Pancreas (tissue), 10 donors: ENCODE results near the gene ALCAM. TPM values are rescaled to one million over a fixed set of nuclear protein-coding genes. Genes with fewer than 3 reads are reported as not detected.

Source experiments
- ATAC-seq, 4 donors: fragments of 200-7000 bp; cut with Tn5 transposase; one replicate each; pipeline versions ENCODE4 v1.8.0 to v1.9.1; 2020; ENCODE audit warnings: mild to moderate bottlenecking in 4 of 4, moderate library complexity in 4 of 4
- DNase-seq, 6 donors: peaks; one replicate each; pipeline ENCODE4 v3.0.0-alpha.2; 2020
- FAIRE-seq: peaks from 2 replicates; lab custom pipeline; 2012; peaks lifted over from hg19 to GRCh38; lab: Jason Lieb, UNC
- H3K27ac ChIP-seq, 4 donors: fragments of 200-600 bp; sonication (generic); 1 replicate in 3 of 4; 2 replicates in 1 of 4; pipeline versions ENCODE4 v1.5.0 to v1.8.0; 2020
- H3K27me3 ChIP-seq, 4 donors: fragments of 200-600 bp; one replicate each; pipeline ENCODE4 v1.8.0; 2021
- H3K36me3 ChIP-seq, 3 donors: fragments of 200-600 bp; sonication (generic) in 1 of 3; one replicate each; pipeline versions ENCODE4 v1.5.0 to v1.8.0; 2020 to 2021
- H3K4me1 ChIP-seq, 3 donors: fragments of 200-600 bp; one replicate each; pipeline ENCODE4 v1.8.0; 2021
- H3K4me3 ChIP-seq, 4 donors: fragments of 200-600 bp; sonication (generic) in 2 of 4; one replicate each; pipeline versions ENCODE4 v1.5.0 to v1.8.0; 2020 to 2021
- H3K9me3 ChIP-seq, 4 donors: fragments of 200-600 bp; one replicate each; pipeline ENCODE4 v1.8.0; 2021
- WGBS, 2 donors: extraction: QIAGEN DNeasy Blood & Tissue Kit; methylation state at CpG; one replicate each; pipeline ENCODE4 v1.1.7; 2013; 5-methylcytosine and 5-hydroxymethylcytosine counted together
- intact Hi-C, 3 donors: fragments of 100-400 bp; cut with DNase I; formaldehyde crosslinking; loops; one replicate each; pipeline versions ENCODE4 v1.11.1 to v1.14.2; 2022
- polyA plus RNA-seq, 2 donors: library from polyadenylated mRNA; stranded (reverse); fragments of 200-250 nt; gene quantifications; one replicate each; pipeline ENCODE4 v1.2.3, GENCODE V29; 2013
- total RNA-seq, 6 donors: library from RNA; stranded (reverse); fragmentation: NEBNext Ultra II Directional in 4 of 6; extraction: Animal tissue kit (Norgen Biotek cat#: 25700) in 4 of 6; gene quantifications; one replicate each; pipeline versions ENCODE4 v1.2.1 to v1.2.4, GENCODE V29; 2021 to 2023
- TF ChIP-seq, protein P1 (sequence below), 4 donors: fragments of 200-600 bp; sonication (generic) in 3 of 4; IDR thresholded peaks; one replicate each; pipeline versions ENCODE4 v1.5.0 to v1.8.0; 2021; ENCODE audit warnings: antibody characterized with exemption in 4 of 4
- donor health status: healthy with polysubstance abuse.
- donor health status: DM: no; HTN: no; CAD: no; lungs with moderate emphysema.
- donor health status: DM: no; HTN: no; CAD: no.
- donor health status: control.
- donor health status: control.
- donor health status: Bipolar disorder and iron deficiency.
- donor health status: DM: yes; HTN: yes; CAD: no.
- donor health status: DM: no; HTN: no; CAD: no.
- donor health status: DM: no; HTN: no; CAD: no.
- donor health status: DM: yes; HTN: yes; CAD: no.

ALCAM gene
- total and polyA plus RNA-seq, 8 donors, result 14.4 to 42.1 (median 27.6) TPM

DNA sequence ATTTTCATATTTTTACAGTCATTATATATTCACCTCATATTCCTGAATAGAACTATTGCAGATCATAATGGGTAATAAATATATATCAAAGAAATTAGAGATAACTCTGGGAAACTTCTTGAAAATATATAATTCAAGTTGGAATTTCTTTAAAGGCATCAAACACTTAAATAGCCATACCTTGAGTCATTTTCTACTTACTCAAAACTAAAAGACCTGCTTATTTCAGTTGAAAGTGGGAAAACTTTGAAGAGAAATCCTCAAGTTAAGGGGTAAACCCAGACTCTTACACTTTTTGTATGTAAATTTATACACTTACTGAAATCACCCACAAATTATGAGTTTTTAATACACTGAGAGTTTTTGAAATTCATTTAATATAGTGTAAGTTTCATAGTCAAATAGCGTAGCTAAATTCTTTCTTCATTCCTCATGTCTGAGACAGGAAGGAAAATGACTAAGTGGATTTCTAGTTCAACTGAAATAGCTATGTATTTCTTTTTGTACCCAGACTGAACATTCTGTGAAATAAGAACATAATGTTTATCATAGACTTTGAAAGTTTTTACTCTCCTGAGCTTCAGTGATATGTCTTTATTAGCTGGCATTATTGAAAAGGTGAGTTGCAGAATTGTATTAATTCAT is 4.6 kb upstream of the ALCAM start:
- H3K27ac ChIP-seq, result no peak overlapping the region
- H3K36me3 ChIP-seq, result no peaks in the 10 kb centered on the region
- no peaks in the 10 kb centered on the region for H3K27me3 ChIP-seq
- intact Hi-C loops, result loop anchor here in 1 of 3 donors (10.0 kb wide), 1 partner anchor 767 kb away; no protein-coding TSS in a partner anchor
- no peak overlapping the region for H3K4me3 ChIP-seq
- WGBS, 2 donors, result 88 to 91% methylated on average over 1 of the region's 1 CpG
- H3K9me3 ChIP-seq, result no peaks in the 10 kb centered on the region
- DNase-seq (no peak), FAIRE-seq (no peak), ATAC-seq (no peak)
- H3K4me1 ChIP-seq, result peaks cover 0 to 3% (median 0%) of the 10 kb centered on the region in 3 donors
- TF ChIP-seq, protein P1, sequence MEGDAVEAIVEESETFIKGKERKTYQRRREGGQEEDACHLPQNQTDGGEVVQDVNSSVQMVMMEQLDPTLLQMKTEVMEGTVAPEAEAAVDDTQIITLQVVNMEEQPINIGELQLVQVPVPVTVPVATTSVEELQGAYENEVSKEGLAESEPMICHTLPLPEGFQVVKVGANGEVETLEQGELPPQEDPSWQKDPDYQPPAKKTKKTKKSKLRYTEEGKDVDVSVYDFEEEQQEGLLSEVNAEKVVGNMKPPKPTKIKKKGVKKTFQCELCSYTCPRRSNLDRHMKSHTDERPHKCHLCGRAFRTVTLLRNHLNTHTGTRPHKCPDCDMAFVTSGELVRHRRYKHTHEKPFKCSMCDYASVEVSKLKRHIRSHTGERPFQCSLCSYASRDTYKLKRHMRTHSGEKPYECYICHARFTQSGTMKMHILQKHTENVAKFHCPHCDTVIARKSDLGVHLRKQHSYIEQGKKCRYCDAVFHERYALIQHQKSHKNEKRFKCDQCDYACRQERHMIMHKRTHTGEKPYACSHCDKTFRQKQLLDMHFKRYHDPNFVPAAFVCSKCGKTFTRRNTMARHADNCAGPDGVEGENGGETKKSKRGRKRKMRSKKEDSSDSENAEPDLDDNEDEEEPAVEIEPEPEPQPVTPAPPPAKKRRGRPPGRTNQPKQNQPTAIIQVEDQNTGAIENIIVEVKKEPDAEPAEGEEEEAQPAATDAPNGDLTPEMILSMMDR (IDR thresholded peaks at IDR 0.05), result no peak

DNA sequence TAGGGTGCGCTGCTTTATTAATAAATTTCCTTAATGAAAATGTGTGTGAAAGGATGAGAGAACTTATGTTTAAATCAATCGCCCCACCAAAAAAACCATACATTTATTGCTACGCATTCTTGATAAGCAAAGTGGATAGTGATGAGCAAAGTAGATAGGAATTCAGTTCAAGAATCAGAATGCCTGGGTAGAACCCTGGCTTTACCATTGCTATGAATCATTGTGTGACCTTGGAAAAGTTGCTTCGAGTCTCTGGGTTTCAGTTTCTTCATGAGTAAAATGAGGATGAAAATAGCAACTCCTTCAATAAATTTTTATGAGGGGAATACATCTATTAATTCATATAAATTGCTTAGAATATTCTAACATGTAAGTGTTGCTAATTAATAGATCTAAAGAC is 2.6 kb upstream of the ALCAM start:
- FAIRE-seq (no peak), ATAC-seq (no peak), DNase-seq (no peak)
- 74 to 77% methylated on average over 4 of the region's 4 CpGs for WGBS, 2 donors
- Histone ChIP-seq H3K4me1 (peaks cover 0 to 3% (median 0%) of the 10 kb centered on the region in 3 donors), H3K4me3 (no peak overlapping the region), H3K36me3 (no peaks in the 10 kb centered on the region), H3K9me3 (no peaks in the 10 kb centered on the region), H3K27me3 (no peaks in the 10 kb centered on the region), H3K27ac (peak overlapping the region in 1 of 4 donors; percentile 83)
- intact Hi-C loops, result loop anchor here in 1 of 3 donors (10.0 kb wide), 1 partner anchor 769 kb away; no protein-coding TSS in a partner anchor
- TF ChIP-seq, protein P1 (IDR thresholded peaks at IDR 0.05), result no peak

DNA sequence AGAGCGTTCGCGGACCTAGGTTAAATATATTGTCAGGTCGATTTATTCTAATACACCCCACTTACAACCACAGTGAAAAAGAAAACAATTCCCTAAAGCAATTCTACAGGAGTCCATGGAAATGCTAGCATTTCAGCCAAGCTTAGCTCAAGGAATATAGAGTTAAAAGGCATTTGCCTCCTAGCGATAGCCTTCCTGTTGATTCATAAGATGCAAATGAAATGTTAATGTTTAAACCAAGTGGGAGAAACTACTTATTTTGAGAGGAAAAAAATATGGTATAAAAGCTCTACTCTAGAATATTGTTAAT is 1.7 kb upstream of the ALCAM start:
- H3K27me3 ChIP-seq, result no peaks in the 10 kb centered on the region
- no peaks in the 10 kb centered on the region for H3K36me3 ChIP-seq
- TF ChIP-seq, protein P1 (IDR thresholded peaks at IDR 0.05), result no peak
- H3K27ac ChIP-seq, result peak overlapping the region in 3 of 4 donors; percentile 61 to 83 (median 80)
- peak overlapping the region in 2 of 4 donors; percentile 53 to 68 for H3K4me3 ChIP-seq
- no peak for ATAC-seq
- FAIRE-seq, result no peak
- no peak for DNase-seq
- H3K4me1 ChIP-seq, result peaks cover 0 to 4% (median 2%) of the 10 kb centered on the region in 3 donors
- H3K9me3 ChIP-seq, result no peaks in the 10 kb centered on the region
- intact Hi-C loops, result loop anchor here in 1 of 3 donors (10.0 kb wide), 1 partner anchor 770 kb away; no protein-coding TSS in a partner anchor
- WGBS, 2 donors, result 10 to 13% methylated on average over 5 of the region's 5 CpGs

DNA sequence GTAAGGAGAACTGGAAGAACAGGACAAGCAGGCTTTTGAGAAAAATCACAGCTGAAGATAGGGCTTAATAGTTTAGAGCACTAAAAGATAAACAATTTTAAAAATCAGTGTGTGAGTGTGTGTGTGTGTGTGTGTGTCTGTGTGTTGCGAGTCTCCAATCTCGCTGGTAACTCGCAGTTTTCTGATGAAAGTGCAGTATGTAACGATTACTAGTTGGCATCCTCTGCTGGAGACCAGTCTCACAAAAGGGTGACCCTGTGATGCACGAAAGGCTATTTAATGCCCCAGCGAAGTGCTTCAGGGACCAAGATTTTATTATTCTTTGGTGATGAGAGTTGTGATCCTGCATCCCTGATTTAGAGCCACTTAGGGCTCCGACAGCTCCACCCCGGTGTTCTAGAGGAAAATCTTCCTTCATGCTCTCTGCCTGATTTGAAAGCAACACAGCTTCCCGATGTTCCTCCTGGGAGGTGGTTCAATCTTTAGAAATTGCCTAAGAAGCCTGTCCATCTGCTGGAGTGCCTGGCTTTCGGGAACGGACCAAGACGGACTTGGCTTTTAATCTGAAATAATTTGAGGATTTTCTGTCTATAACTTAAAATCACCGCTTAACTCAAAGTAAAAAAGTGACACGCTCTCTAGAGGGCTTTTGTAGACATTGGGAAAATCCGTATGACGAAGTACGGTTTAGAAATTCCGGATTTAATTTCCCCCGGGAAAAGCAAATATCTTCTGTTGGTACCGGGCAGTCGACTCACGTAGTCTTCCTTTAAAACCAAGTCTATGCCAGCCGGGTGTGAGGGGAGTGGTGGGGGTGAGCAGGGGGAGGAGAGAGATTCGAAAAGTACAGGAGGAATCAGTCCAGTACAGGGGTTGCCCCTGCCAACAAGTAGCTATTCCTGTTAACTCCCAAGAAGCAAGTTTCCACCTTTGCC is 1.1 kb upstream of the ALCAM start:
- ATAC-seq (peak; percentile 5 to 14 (median 10)), DNase-seq (peak in 4 of 6 donors; percentile 11 to 66 (median 58)), FAIRE-seq (no peak)
- H3K4me3 ChIP-seq, result peak overlapping the region; percentile 12 to 68 (median 54)
- H3K27me3 ChIP-seq, result no peaks in the 10 kb centered on the region
- peaks cover 0 to 10% (median 8%) of the 10 kb centered on the region in 3 donors for H3K4me1 ChIP-seq
- TF ChIP-seq, protein P1 (IDR thresholded peaks at IDR 0.05), result no peak
- peak overlapping the region; percentile 35 to 83 (median 70) for H3K27ac ChIP-seq
- intact Hi-C loops, result loop anchor here in 1 of 3 donors (10.0 kb wide), 1 partner anchor 771 kb away; no protein-coding TSS in a partner anchor
- H3K9me3 ChIP-seq, result no peaks in the 10 kb centered on the region
- 1 to 2% methylated on average over 24 of the region's 24 CpGs for WGBS, 2 donors
- H3K36me3 ChIP-seq, result no peaks in the 10 kb centered on the region
